Upper lobe of right lung (tissue), 1 donor: Measurements from ENCODE around the gene ATP5PO. TPM values are rescaled to one million over a fixed set of nuclear protein-coding genes. Genes with fewer than 3 reads are reported as not detected.
A peak's percentile ranks its signal among the peaks of the same experiment; 100 is the strongest.

ENCODE experiments used
- ATAC-seq: fragments of 200-7000 bp; cut with Tn5 transposase; one replicate; pipeline ENCODE4 v1.9.1; 2020; ENCODE audit warnings: mild to moderate bottlenecking, moderate library complexity
- DNase-seq: peaks from one replicate; pipeline ENCODE4 v3.0.0-alpha.2; 2020
- H3K27ac ChIP-seq: fragments of 200-600 bp; one replicate; pipeline ENCODE4 v1.8.0; 2022
- H3K27me3 ChIP-seq: fragments of 200-600 bp; one replicate; pipeline ENCODE4 v1.8.0; 2022; ENCODE audit warnings: mild to moderate bottlenecking
- H3K36me3 ChIP-seq: fragments of 200-600 bp; one replicate; pipeline ENCODE4 v1.8.0; 2022
- H3K4me1 ChIP-seq: fragments of 200-600 bp; one replicate; pipeline ENCODE4 v1.8.0; 2022
- H3K4me3 ChIP-seq: fragments of 200-600 bp; one replicate; pipeline ENCODE4 v1.8.0; 2022; ENCODE audit warnings: mild to moderate bottlenecking
- H3K9me3 ChIP-seq: fragments of 200-600 bp; one replicate; pipeline ENCODE4 v1.8.0; 2022
- intact Hi-C: fragments of 100-400 bp; cut with DNase I; formaldehyde crosslinking; loops from one replicate; pipeline ENCODE4 v1.11.0; 2022
- total RNA-seq: library from RNA; stranded (reverse); fragmentation: NEBNext Ultra II Directional; extraction: Animal tissue kit (Norgen Biotek cat#: 25700); gene quantifications from one replicate; pipeline ENCODE4 v1.2.1, GENCODE V29; 2021
- TF ChIP-seq, protein P1 (sequence below): fragments of 200-600 bp; IDR thresholded peaks from one replicate; pipeline ENCODE4 v1.8.0; 2022; ENCODE audit warnings: antibody characterized with exemption
- donor health status: DM: no; HTN: yes; CAD: no; lungs with severe emphysema.

Gene ATP5PO
- total RNA-seq, 1 donor from 2014 or later = 107 TPM

GRCh38 chr21:33880626-33881025 lies 35.0 kb downstream of the ATP5PO start:
- no peaks in the 10 kb centered on the region for H3K4me1 ChIP-seq

GRCh38 chr21:33878824-33879223 lies 36.8 kb downstream of the ATP5PO start:
- TF ChIP-seq, protein P1, sequence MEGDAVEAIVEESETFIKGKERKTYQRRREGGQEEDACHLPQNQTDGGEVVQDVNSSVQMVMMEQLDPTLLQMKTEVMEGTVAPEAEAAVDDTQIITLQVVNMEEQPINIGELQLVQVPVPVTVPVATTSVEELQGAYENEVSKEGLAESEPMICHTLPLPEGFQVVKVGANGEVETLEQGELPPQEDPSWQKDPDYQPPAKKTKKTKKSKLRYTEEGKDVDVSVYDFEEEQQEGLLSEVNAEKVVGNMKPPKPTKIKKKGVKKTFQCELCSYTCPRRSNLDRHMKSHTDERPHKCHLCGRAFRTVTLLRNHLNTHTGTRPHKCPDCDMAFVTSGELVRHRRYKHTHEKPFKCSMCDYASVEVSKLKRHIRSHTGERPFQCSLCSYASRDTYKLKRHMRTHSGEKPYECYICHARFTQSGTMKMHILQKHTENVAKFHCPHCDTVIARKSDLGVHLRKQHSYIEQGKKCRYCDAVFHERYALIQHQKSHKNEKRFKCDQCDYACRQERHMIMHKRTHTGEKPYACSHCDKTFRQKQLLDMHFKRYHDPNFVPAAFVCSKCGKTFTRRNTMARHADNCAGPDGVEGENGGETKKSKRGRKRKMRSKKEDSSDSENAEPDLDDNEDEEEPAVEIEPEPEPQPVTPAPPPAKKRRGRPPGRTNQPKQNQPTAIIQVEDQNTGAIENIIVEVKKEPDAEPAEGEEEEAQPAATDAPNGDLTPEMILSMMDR = no peak
- Histone ChIP-seq H3K4me1 (no peaks in the 10 kb centered on the region), H3K9me3 (no peaks in the 10 kb centered on the region), H3K36me3 (no peaks in the 10 kb centered on the region), H3K4me3 (no peak overlapping the region), H3K27ac (no peak overlapping the region), H3K27me3 (no peaks in the 10 kb centered on the region)
- ATAC-seq (no peak), DNase-seq (peak; percentile 36)
- intact Hi-C loops = no loop called here

More at GRCh38 chr21:33880626-33881025, 35.0 kb downstream of the ATP5PO start:
- no peak for ATAC-seq
- Histone ChIP-seq H3K27ac (no peak overlapping the region), H3K36me3 (no peaks in the 10 kb centered on the region), H3K9me3 (no peaks in the 10 kb centered on the region), H3K27me3 (no peaks in the 10 kb centered on the region), H3K4me3 (no peak overlapping the region)
- DNase-seq = peak; percentile 54
- TF ChIP-seq, protein P1 = no peak
- intact Hi-C loops = no loop called here

DNA sequence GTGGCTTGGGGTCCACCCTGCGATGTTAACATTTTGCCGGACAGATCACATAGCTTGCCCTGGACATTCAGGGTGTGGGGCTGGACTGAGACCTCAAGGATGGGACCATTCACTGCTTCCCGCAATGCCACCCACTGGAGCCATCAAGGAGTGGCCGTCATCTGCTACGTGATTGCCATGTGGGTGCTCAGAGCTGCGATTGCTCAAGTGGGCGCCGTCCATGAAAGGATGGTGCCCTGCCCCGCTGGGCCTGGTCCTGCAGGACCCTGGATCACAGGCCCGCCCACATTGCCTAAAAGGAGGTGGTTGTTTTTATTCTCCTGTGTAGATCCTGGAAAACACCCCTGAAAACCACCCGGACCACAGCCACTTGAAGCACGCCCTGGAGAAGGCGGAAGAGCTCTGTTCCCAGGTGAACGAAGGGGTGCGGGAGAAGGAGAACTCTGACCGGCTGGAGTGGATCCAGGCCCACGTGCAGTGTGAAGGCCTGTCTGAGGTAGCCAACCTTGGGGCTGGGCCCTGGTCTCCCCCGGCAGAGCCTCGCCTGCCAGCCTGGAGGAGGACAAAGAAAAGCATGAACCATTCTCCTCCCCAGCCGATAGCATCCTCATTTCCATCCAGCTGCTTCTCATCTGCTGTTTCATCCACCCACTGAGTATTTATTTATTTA lies 40.4 kb downstream of the ATP5PO start:
- DNase-seq = peak; percentile 34
- Histone ChIP-seq H3K27me3 (no peaks in the 10 kb centered on the region), H3K4me3 (no peak overlapping the region), H3K4me1 (no peaks in the 10 kb centered on the region), H3K9me3 (no peaks in the 10 kb centered on the region), H3K36me3 (no peaks in the 10 kb centered on the region), H3K27ac (no peak overlapping the region)
- TF ChIP-seq, protein P1 = no peak
- no peak for ATAC-seq
- intact Hi-C loops = no loop called here

DNA sequence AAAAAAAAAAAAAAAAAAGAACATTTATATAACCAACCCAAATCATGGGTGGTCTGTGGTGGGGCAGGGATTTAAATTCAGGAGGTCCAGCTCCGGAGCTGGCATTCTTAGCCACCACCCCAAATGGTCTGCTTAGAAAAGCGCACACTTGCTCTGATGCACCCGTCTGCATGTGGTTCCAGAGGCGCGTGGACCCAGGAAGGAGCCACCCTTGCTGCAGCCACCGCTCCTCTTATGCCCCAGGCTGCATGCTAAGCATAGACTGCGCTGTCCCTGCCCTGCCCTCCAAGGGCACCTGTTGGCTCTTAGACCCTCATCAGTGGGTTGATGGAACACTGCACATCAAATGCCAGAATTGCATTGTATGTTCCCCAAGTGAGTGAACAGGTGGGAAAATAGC lies 41.4 kb downstream of the ATP5PO start:
- H3K36me3 ChIP-seq = no peaks in the 10 kb centered on the region
- DNase-seq = peak; percentile 31
- no peak overlapping the region for H3K27ac ChIP-seq
- TF ChIP-seq, protein P1 = no peak
- intact Hi-C loops = no loop called here
- no peaks in the 10 kb centered on the region for H3K4me1 ChIP-seq
- no peaks in the 10 kb centered on the region for H3K27me3 ChIP-seq
- no peak for ATAC-seq
- H3K9me3 ChIP-seq = no peaks in the 10 kb centered on the region
- H3K4me3 ChIP-seq = no peak overlapping the region

DNA sequence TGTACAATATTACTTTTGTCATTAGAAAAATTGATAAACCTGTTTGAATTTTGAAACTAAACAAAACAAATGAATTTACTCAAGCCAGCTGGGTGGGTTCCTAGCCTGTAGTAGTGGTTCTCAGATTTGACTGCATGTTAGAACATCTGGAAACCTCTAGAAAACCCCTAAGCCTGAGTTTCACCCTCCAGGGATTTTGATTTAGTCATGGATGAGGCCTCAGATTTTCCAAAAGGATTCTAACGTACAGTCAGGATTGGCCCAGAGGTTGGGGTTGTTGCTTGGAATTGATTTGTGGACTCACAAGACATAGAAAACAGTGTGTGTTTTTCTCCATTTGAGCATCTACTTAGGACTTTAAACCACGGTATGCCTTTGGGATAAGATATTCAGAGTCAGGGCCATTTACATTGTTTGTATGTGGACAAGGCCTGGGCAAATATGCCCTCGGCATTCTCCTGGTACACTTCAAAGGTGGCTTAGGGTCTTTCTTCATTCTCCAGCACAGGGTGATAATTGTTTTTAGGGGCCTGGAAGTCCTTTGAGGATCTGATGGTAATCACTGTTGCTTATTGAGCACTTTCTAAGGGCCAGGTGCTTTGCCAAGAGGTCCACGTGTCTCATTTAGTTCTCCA lies 42.6 kb downstream of the ATP5PO start:
- Histone ChIP-seq H3K27me3 (no peaks in the 10 kb centered on the region), H3K4me3 (no peak overlapping the region), H3K9me3 (no peaks in the 10 kb centered on the region), H3K4me1 (no peaks in the 10 kb centered on the region), H3K36me3 (no peaks in the 10 kb centered on the region), H3K27ac (no peak overlapping the region)
- TF ChIP-seq, protein P1 = no peak
- intact Hi-C loops = no loop called here
- no peak for DNase-seq
- ATAC-seq = no peak
